ENCODE data around the gene OBI1.

DNA sequence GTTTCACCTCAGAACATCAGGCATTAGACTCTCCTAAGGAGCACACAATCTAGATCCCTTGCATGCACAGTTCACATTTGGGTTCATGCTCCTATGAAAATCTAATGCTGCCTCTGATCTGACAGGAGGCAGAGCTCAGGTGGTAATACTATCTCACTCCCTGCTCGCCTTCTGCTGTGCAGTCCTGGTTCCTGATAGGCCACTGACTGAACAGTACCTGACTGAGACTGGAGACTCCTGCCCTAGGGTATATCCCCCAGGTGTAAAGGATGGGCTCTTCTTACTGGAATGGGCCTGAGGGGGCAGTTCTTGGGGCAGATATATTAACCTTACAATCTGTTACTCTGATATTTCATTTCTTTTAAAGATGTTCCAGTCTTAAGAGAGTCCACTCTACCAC, 6.3 kb downstream of the OBI1 start:
- TF ChIP-seq, protein P1, sequence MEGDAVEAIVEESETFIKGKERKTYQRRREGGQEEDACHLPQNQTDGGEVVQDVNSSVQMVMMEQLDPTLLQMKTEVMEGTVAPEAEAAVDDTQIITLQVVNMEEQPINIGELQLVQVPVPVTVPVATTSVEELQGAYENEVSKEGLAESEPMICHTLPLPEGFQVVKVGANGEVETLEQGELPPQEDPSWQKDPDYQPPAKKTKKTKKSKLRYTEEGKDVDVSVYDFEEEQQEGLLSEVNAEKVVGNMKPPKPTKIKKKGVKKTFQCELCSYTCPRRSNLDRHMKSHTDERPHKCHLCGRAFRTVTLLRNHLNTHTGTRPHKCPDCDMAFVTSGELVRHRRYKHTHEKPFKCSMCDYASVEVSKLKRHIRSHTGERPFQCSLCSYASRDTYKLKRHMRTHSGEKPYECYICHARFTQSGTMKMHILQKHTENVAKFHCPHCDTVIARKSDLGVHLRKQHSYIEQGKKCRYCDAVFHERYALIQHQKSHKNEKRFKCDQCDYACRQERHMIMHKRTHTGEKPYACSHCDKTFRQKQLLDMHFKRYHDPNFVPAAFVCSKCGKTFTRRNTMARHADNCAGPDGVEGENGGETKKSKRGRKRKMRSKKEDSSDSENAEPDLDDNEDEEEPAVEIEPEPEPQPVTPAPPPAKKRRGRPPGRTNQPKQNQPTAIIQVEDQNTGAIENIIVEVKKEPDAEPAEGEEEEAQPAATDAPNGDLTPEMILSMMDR (IDR thresholded peaks at IDR 0.05) = no peak
- TF ChIP-seq POLR2A (IDR thresholded peaks at IDR 0.05) = no peak
- TF ChIP-seq EP300 (IDR thresholded peaks at IDR 0.05) = no peak

All from upper lobe of left lung (tissue), 4 donors.